GM12873 (cell line): ENCODE results near the gene EPHA2.

ENCODE experiments used
- TF ChIP-seq, protein P1 (sequence below): IDR thresholded peaks from 2 replicates; pipeline ENCODE4 v1.5.1; 2012; ENCODE audit warnings: low read depth, mild to moderate bottlenecking, moderate library complexity, low read length, control low read depth; ENCODE audit not compliant: insufficient read depth; ENCODE audit errors: missing control alignments

Gene EPHA2

DNA sequence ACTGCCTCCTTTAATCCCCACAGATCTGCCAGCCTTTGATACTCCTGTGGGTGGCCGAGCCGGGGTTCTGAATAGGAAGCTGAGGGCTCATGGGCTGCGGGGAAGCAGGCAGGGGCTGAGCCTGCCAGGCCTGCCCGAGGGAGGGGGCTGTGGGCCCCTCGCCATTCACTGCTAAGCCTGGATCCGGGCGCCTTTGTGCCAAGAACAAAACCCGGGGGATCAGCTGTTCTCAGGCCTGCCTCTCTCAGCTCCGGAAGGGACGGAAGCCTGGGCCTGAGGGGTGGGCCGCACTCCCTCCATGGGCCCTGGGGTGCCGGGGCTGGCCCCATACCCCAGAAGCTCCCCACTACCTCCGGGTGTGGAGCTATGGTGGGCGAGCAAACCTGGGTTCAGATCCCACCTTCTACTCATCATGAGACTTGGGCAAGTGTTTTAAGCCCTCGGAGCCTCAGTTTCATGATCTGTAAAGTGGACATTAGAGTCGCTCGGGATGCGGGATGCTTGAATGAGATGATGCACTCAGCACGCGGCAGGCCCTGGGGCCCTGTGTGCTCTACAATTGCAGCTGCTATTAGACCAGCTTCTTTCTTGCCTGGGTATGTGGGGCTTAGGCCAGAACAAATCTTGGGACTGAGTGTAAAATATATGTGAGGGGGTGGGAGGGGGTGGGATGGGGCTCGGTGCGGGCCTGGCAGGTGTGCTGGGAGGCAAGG, 19.2 kb upstream of the EPHA2 start:
- TF ChIP-seq, protein P1, sequence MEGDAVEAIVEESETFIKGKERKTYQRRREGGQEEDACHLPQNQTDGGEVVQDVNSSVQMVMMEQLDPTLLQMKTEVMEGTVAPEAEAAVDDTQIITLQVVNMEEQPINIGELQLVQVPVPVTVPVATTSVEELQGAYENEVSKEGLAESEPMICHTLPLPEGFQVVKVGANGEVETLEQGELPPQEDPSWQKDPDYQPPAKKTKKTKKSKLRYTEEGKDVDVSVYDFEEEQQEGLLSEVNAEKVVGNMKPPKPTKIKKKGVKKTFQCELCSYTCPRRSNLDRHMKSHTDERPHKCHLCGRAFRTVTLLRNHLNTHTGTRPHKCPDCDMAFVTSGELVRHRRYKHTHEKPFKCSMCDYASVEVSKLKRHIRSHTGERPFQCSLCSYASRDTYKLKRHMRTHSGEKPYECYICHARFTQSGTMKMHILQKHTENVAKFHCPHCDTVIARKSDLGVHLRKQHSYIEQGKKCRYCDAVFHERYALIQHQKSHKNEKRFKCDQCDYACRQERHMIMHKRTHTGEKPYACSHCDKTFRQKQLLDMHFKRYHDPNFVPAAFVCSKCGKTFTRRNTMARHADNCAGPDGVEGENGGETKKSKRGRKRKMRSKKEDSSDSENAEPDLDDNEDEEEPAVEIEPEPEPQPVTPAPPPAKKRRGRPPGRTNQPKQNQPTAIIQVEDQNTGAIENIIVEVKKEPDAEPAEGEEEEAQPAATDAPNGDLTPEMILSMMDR: no peak

DNA sequence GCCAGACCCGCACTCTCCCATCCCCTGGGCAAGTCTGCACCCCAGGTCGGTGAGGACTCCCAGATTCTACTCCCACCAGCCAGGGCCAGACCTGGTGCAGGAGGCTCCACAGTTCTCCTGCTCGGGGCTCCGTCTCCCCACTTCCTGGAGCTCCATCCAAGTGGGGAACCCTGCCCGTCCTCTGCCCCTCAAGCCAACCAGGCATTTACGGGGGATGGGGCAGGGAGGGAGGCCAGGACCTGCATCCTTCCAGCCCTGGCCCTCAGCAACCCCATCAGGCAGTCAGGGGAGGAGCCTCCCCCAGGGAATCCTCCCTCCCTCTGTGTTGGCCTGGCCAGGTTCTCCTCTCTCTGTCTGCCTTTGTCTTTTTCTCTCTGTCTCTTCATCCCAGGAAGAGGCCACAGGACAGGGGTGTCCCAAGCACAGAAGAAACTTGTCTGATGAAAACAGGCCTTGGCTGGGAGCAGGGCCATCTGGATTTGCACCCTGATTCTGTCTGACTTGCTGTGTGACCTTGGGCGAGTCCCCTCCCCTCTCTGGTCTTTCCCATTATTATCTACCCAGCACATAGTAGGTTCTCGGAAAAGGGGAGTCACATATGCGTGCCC, 18.5 kb upstream of the EPHA2 start:
- TF ChIP-seq, protein P1: no peak

DNA sequence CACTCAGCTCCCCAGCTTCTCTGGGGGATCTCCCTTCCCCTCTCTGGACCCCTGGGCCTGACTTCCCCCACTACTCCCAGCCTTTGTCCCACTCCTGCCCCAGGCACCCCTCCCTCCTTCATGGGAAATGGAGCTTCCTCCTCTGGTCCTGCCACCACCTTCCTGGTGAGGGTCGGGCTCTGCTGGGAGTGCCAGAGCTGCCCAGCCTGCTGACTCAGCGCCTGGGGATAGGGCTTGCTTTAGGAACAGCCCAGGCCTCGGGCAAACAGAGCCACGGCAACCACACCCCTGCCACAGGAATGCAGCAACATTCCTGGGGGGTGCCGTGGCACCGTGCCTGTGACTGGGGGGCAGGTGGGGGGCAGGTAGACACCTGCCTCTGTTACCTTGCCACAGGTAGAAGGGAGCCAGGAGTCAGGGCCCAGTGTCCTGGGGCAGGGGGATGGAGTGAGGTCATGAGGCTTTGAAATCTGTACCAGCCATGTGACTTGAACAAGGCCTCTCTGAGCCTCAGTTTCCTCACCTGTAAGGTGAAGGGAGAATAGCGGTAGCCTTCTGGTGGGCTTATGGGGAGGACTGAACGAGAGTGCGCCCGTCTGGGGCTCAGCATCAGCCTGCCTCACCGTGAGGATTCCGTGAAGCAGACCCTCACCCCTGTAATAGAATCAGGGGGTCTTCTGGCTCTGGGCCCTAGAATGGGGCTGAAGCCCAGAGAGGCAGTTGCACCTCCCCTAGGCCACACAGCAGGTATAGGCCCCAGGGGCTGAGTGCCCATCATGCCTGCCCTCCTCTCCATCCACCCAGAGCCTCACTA, 17.8 kb upstream of the EPHA2 start:
- TF ChIP-seq, protein P1: no peak

DNA sequence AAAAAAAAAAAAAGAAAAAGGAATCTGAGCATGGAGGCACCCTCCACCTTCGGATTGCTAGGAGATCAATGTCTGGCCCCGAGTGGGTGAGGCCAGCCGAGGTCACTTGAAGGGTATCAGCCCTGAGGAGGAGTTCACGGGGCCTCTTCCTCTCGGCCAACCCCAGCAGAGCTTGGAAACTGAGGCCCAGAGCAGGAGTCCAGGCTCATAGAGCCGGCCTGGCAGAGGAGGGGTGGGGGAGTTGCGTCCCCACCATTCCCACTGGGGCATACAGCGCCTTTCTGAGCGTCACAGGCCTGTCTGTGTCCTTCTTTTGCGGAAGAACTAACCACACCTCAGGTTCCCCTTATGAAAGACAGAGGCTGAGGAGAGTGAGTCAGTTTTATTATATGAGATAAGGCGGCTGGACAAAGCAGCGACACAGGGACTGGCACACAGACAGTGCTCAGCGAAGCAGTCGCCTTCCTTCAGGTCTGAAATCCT, 17.1 kb upstream of the EPHA2 start:
- TF ChIP-seq, protein P1: no peak

DNA sequence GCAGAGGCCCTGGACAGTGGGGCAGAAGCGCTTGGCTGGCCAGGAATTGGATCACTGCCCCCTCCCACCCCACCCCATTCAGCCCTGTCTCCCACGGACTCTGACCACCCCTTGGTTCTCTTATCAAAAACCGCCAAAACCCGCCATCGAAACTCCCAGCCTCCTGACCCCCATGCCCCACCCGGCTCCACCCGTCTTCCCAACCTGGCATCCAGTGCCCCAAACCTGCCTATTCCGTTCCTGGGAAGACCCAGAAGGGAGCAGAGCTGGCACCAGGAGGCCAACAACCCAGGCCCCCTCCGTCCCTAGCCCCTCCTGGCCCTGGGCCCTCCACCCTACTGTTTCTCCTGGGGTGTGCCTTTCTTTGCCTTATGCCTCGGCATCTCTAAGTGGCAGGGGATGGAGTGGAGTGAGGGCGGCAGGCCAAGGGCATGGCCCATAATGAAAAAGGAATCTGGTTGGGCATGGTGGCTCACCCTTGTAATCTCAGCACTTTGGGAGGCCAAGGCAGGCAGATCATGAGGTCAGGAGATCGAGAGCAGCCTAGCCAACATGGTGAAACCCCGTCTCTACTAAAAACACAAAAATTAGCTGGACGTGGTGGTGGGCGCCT, 16.5 kb upstream of the EPHA2 start:
- TF ChIP-seq, protein P1: no peak

DNA sequence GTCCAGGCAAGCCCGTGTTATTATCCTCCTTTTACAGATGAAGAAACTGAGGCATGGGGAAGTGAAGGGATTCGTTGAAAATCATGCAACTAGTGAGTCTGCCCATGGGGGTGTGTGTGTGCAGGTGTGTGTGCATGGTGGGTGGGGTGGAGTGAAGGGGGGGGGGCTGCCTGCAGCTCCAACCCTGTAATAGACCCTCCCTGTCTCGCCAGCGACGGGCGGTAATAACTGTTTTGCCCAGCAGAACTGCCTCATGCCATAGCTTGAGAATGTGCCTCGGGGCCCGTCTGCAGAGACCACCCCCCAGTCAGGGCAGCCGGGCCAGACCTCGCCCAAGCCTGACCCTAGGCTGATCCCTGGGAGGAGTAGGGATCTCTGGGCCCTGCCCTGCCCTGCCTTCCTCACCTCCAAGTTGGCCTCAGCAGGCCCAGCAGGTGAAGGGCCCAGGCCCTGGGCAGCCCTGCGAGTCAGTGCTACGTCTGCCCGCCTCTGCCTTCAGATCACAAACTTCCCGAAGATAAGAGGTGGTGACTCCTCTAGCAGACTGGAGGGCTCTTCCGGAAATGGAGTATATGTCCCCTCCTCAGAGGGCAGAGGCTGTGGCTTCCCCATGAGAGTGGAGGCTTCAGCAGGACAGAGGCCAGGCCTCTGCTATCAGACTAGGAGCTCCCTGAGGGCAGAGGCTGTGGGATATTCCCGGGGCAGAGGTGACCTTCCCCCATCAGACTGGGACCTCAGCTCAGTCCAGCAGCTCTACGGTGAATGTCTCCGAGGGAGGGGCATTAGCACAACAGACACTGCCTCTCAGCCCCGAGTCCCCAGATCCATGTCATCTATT, 15.7 kb upstream of the EPHA2 start:
- TF ChIP-seq, protein P1: no peak
